SU-DHL-6 (cell line): ENCODE results near the gene VEZT.
"Not testable (repeated sequence)": the region's sequence is repeated elsewhere in the genome, so short reads cannot be mapped to it uniquely, and the experiment has no call there.

Experiments used
- H2AFZ ChIP-seq: fragments of 200-600 bp; sonication (generic); 2 replicates; pipeline ENCODE4 v1.6.1; 2014; ENCODE audit warnings: low read depth, mild to moderate bottlenecking, moderate library complexity, mixed read lengths, antibody characterized with exemption, low read length; ENCODE audit not compliant: severe bottlenecking
- H3F3A ChIP-seq: fragments of 200-600 bp; shearing (Covaris generic); 2 replicates; pipeline ENCODE4 v1.6.0; 2016; ENCODE audit warnings: antibody characterized with exemption, mild to moderate bottlenecking; ENCODE audit not compliant: insufficient read depth
- H3K27ac ChIP-seq: fragments of 200-600 bp; sonication (generic); 2 replicates; pipeline ENCODE4 v1.5.1; 2016; ENCODE audit warnings: low read depth, mild to moderate bottlenecking, low read length, moderate library complexity, mixed read lengths
- H3K27me3 ChIP-seq: fragments of 200-600 bp; sonication (generic), shearing (Covaris generic); 2 replicates; pipeline ENCODE4 v1.6.0; 2014; ENCODE audit warnings: mild to moderate bottlenecking, low read length
- H3K36me3 ChIP-seq: fragments of 200-600 bp; sonication (generic); 2 replicates; pipeline ENCODE4 v1.6.1; 2014; ENCODE audit warnings: mild to moderate bottlenecking, low read length, mixed read lengths
- H3K4me2 ChIP-seq: fragments of 300-600, 200-600 bp; shearing (Covaris generic), sonication (generic); 2 replicates; pipeline ENCODE4 v1.6.0; 2014; ENCODE audit warnings: low read length, low read depth, mild to moderate bottlenecking; ENCODE audit not compliant: poor library complexity, severe bottlenecking
- H3K4me3 ChIP-seq: fragments of 200-600 bp; sonication (generic); 2 replicates; pipeline ENCODE4 v1.5.1; 2014; ENCODE audit warnings: antibody characterized with exemption, low read length, mild to moderate bottlenecking, mixed read lengths; ENCODE audit not compliant: insufficient read depth, poor library complexity, severe bottlenecking
- H3K79me2 ChIP-seq: fragments of 200-600 bp; sonication (generic); 2 replicates; pipeline ENCODE4 v1.6.1; 2014; ENCODE audit warnings: mild to moderate bottlenecking, low read length, moderate library complexity; ENCODE audit not compliant: insufficient read depth
- H3K9ac ChIP-seq: fragments of 200-600 bp; sonication (generic); 2 replicates; pipeline ENCODE4 v1.7.0; 2014; ENCODE audit warnings: mild to moderate bottlenecking, low read length
- H3K9me2 ChIP-seq: fragments of 200-600 bp; sonication (generic); replicated peaks from 2 replicates; pipeline ENCODE4 v1.6.1; 2014; ENCODE audit warnings: low read length; ENCODE audit not compliant: insufficient read depth
- H3K9me3 ChIP-seq: fragments of 200-600 bp; sonication (generic); 2 replicates; pipeline ENCODE4 v1.6.1; 2014; ENCODE audit warnings: low read length, mixed read lengths; ENCODE audit not compliant: insufficient read depth
- H4K20me1 ChIP-seq: fragments of 200-600 bp; sonication (generic); 2 replicates; pipeline ENCODE4 v1.6.1; 2014; ENCODE audit warnings: low read depth, mild to moderate bottlenecking, antibody characterized with exemption, low read length, moderate library complexity, mixed read lengths
- CTCF ChIP-seq: fragments of 200-600 bp; sonication (generic); IDR thresholded peaks from one replicate; pipeline ENCODE4 v1.5.1; 2017; ENCODE audit warnings: antibody characterized with exemption, mild to moderate bottlenecking, low read length, moderate library complexity; ENCODE audit not compliant: insufficient read depth, poor library complexity, severe bottlenecking
- EZH2phosphoT487 ChIP-seq: fragments of 200-600 bp; sonication (generic), shearing (Covaris generic); conservative IDR thresholded peaks from 2 replicates; pipeline ENCODE4 v1.6.1; 2018; ENCODE audit warnings: mild to moderate bottlenecking, antibody characterized with exemption, low read length, moderate library complexity, mixed read lengths

Gene VEZT

GRCh38 chr12:95237315-95237714 lies 19.7 kb downstream of the VEZT start:
- Histone ChIP-seq H3K27ac (no peak overlapping the region), H3K9me2 (no peaks in the 10 kb centered on the region), H4K20me1 (peaks cover 21% of the 10 kb centered on the region), H3F3A (no peaks in the 10 kb centered on the region), H2AFZ (no peak overlapping the region), H3K9ac (no peak overlapping the region), H3K79me2 (peaks cover 84% of the 10 kb centered on the region), H3K9me3 (no peaks in the 10 kb centered on the region), H3K4me3 (no peak overlapping the region), H3K36me3 (no peaks in the 10 kb centered on the region), H3K4me2 (no peak overlapping the region), H3K27me3 (no peaks in the 10 kb centered on the region)
- no peak for TF ChIP-seq EZH2phosphoT487
- TF ChIP-seq CTCF: no peak

DNA sequence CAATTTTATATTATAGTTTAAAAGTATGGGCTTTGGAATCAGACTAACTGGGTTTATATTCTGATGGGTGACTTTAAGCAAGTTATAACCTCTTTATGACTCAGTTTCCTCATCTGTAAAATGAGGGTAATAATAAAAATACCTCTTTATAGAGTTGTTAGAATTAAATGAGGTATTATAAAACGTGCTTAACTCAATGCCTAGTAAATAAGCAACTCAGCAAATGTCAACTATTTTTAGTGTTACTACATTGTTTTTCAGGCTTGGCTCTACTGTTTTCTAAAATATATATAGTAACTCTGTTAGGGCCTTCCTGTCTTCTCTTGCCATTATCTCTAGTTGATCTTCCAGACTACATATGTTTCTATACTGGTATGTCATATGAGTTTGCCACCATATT lies 20.5 kb downstream of the VEZT start:
- Histone ChIP-seq H3K27ac (no peak overlapping the region), H3K9ac (no peak overlapping the region), H3K27me3 (no peaks in the 10 kb centered on the region), H3K9me3 (no peaks in the 10 kb centered on the region), H3K4me2 (no peak overlapping the region), H3K79me2 (peaks cover 84% of the 10 kb centered on the region), H4K20me1 (peaks cover 21% of the 10 kb centered on the region), H3K9me2 (no peaks in the 10 kb centered on the region), H3K4me3 (no peak overlapping the region), H2AFZ (no peak overlapping the region), H3K36me3 (no peaks in the 10 kb centered on the region), H3F3A (no peaks in the 10 kb centered on the region)
- TF ChIP-seq CTCF (no peak), EZH2phosphoT487 (no peak)

- TF ChIP-seq CTCF (no peak), EZH2phosphoT487 (no peak)
- Histone ChIP-seq H3K36me3 (no peaks in the 10 kb centered on the region), H3K79me2 (peaks cover 82% of the 10 kb centered on the region), H3K9me2 (no peaks in the 10 kb centered on the region), H3K4me3 (no peak overlapping the region), H4K20me1 (peaks cover 21% of the 10 kb centered on the region), H3K27ac (no peak overlapping the region), H3F3A (no peaks in the 10 kb centered on the region), H3K27me3 (no peaks in the 10 kb centered on the region), H3K9me3 (no peaks in the 10 kb centered on the region), H3K9ac (no peak overlapping the region), H3K4me2 (no peak overlapping the region), H2AFZ (no peak overlapping the region)
These were observed 21.6 kb downstream of the VEZT start for GRCh38 chr12:95239216-95239615.

DNA sequence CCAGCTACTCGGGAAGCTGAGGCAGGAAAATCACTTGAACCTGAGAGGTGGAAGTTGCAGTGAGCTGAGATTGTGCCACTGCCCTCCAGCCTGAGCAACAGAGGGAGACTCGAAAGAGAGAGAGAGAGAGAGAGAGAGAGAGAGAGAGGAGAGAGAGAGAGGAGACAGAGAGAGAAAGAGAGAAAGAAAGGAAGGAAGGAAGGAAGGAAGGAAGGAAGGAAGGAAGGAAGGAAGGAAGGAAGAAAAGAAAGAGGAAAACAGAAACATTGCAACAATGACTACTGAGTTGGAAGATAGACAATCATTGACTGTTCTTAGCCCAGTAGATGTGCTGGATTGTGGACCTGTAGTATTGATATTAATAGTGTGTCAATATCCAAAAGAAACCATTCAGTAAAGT lies 22.2 kb downstream of the VEZT start:
- H3K9me3 ChIP-seq, H3K36me3 ChIP-seq, H3K27me3 ChIP-seq, H3K27ac ChIP-seq, H3K9me2 ChIP-seq, H2AFZ ChIP-seq, H3K4me2 ChIP-seq, H3K4me3 ChIP-seq, H3K9ac ChIP-seq, H3F3A ChIP-seq: not testable (repeated sequence)
- peaks cover 21% of the 10 kb centered on the region for H4K20me1 ChIP-seq
- peaks cover 84% of the 10 kb centered on the region for H3K79me2 ChIP-seq
